Liver (tissue), 9 donors: ENCODE measurements around the gene TM4SF1. TPM values are rescaled to one million over a fixed set of nuclear protein-coding genes. Genes with fewer than 3 reads are reported as not detected.

Experiments
- DNase-seq: peaks from one replicate; pipeline ENCODE4 v3.0.0-alpha.2; 2017; ENCODE audit warnings: low spot score
- H3K27ac ChIP-seq, 2 donors: one replicate each; pipeline ENCODE4 v1.7.0; 2013; ENCODE audit warnings: inconsistent platforms in 2 of 2, low read length in 2 of 2, control low read depth in 1 of 2, low read depth in 1 of 2, mild to moderate bottlenecking in 1 of 2
- H3K27me3 ChIP-seq, 4 donors: one replicate each; pipeline versions ENCODE4 v1.6.1 to v1.7.0; 2013; ENCODE audit warnings: low read length in 3 of 4, inconsistent platforms in 1 of 4, mild to moderate bottlenecking in 1 of 4, moderate library complexity in 1 of 4; ENCODE audit not compliant: control insufficient read depth in 4 of 4, insufficient read depth in 4 of 4
- H3K36me3 ChIP-seq, 4 donors: one replicate each; pipeline versions ENCODE4 v1.6.1 to v1.7.0; 2013; ENCODE audit warnings: low read length in 3 of 4, mild to moderate bottlenecking in 3 of 4, low read depth in 1 of 4, moderate library complexity in 1 of 4; ENCODE audit not compliant: control insufficient read depth in 4 of 4, insufficient read depth in 3 of 4
- H3K4me1 ChIP-seq, 4 donors: one replicate each; pipeline versions ENCODE4 v1.6.1 to v1.7.0; 2013; ENCODE audit warnings: low read length in 3 of 4, mild to moderate bottlenecking in 3 of 4, moderate library complexity in 1 of 4; ENCODE audit not compliant: control insufficient read depth in 4 of 4, insufficient read depth in 4 of 4
- H3K4me3 ChIP-seq, 3 donors: one replicate each; pipeline versions ENCODE4 v1.6.1 to v1.7.0; 2013; ENCODE audit warnings: low read length in 3 of 3, control low read depth in 1 of 3, low read depth in 1 of 3, mild to moderate bottlenecking in 1 of 3
- H3K9ac ChIP-seq, 2 donors: one replicate each; pipeline ENCODE4 v1.7.0; 2013; ENCODE audit warnings: low read length in 2 of 2, mild to moderate bottlenecking in 2 of 2, moderate library complexity in 2 of 2, control low read depth in 1 of 2, low read depth in 1 of 2
- H3K9me3 ChIP-seq, 4 donors: one replicate each; pipeline versions ENCODE4 v1.6.1 to v1.7.0; 2013; ENCODE audit warnings: low read length in 3 of 4; ENCODE audit not compliant: control insufficient read depth in 4 of 4
- EGR1 ChIP-seq, 2 donors: IDR thresholded peaks; 2 replicates each; pipeline ENCODE4 v1.6.1; 2016 to 2018; ENCODE audit warnings: antibody characterized with exemption in 2 of 2, low read depth in 2 of 2
- FOXA1 ChIP-seq: IDR thresholded peaks from 2 replicates; pipeline ENCODE4 v1.6.1; 2016; ENCODE audit warnings: antibody characterized with exemption
- FOXA2 ChIP-seq: IDR thresholded peaks from 2 replicates; pipeline ENCODE4 v1.6.1; 2016; ENCODE audit warnings: antibody characterized with exemption
- GABPA ChIP-seq, 2 donors: IDR thresholded peaks in 1 of 2; conservative IDR thresholded peaks in 1 of 2; 2 replicates each; pipeline ENCODE4 v1.6.1; 2016; ENCODE audit warnings: antibody characterized with exemption in 2 of 2, mild to moderate bottlenecking in 1 of 2, moderate library complexity in 1 of 2
- HNF4A ChIP-seq, 2 donors: conservative IDR thresholded peaks; 2 replicates each; pipeline ENCODE4 v1.6.1; 2016; ENCODE audit warnings: antibody characterized with exemption in 2 of 2, mild to moderate bottlenecking in 2 of 2
- HNF4G ChIP-seq: IDR thresholded peaks from 2 replicates; pipeline ENCODE4 v1.6.1; 2016; ENCODE audit warnings: antibody characterized with exemption
- JUND ChIP-seq, 2 donors: IDR thresholded peaks; 2 replicates each; pipeline ENCODE4 v1.6.1; 2016; ENCODE audit warnings: antibody characterized with exemption in 2 of 2
- NR2F2 ChIP-seq: IDR thresholded peaks from 2 replicates; pipeline ENCODE4 v1.6.1; 2016; ENCODE audit warnings: antibody characterized with exemption
- RAD21 ChIP-seq, 2 donors: IDR thresholded peaks; 2 replicates each; pipeline ENCODE4 v1.6.1; 2016; ENCODE audit warnings: antibody characterized with exemption in 2 of 2, mild to moderate bottlenecking in 2 of 2
- RXRA ChIP-seq, 2 donors: IDR thresholded peaks; 2 replicates each; pipeline ENCODE4 v1.6.1; 2017 to 2018; ENCODE audit warnings: antibody characterized with exemption in 2 of 2, mild to moderate bottlenecking in 1 of 2
- SP1 ChIP-seq: IDR thresholded peaks from 2 replicates; pipeline ENCODE4 v1.6.1; 2018; ENCODE audit warnings: antibody characterized with exemption, mild to moderate bottlenecking
- TAF1 ChIP-seq: conservative IDR thresholded peaks from 2 replicates; pipeline ENCODE4 v1.6.1; 2016; ENCODE audit warnings: antibody characterized with exemption, mild to moderate bottlenecking
- YY1 ChIP-seq: IDR thresholded peaks from 2 replicates; pipeline ENCODE4 v1.6.1; 2016; ENCODE audit warnings: antibody characterized with exemption, mild to moderate bottlenecking
- WGBS: extraction: QIAGEN DNeasy Blood & Tissue Kit; methylation state at CpG from one replicate; pipeline ENCODE4 v1.1.7; 2013; 5-methylcytosine and 5-hydroxymethylcytosine counted together
- polyA plus RNA-seq, 2 donors: library from polyadenylated mRNA; stranded (reverse) in 1 of 2; unstranded in 1 of 2; fragments of 200-250 nt in 1 of 2; fragments of >200 nt in 1 of 2; fragmentation: Nextera tagmentation in 1 of 2; extraction: Ambion mirVana in 1 of 2; gene quantifications; one replicate each; pipeline versions ENCODE4 v1.2.1 to v1.2.3, GENCODE V29; 2013 to 2015
- total RNA-seq, 2 donors: library from RNA; depleted of rRNA; stranded (reverse); fragments of >200 nt; gene quantifications; one replicate each; pipeline ENCODE4 v1.2.3, GENCODE V29; 2014
- TF ChIP-seq, protein P1 (sequence below): fragments of 150-350 bp; IDR thresholded peaks from 2 replicates; pipeline ENCODE4 v1.5.1; 2017; ENCODE audit warnings: improper control_type of control experiment, low read depth, low read length; ENCODE audit not compliant: missing input control
- TF ChIP-seq, protein P2 (sequence below): IDR thresholded peaks from 2 replicates; pipeline ENCODE4 v1.6.1; 2016; ENCODE audit warnings: antibody characterized with exemption
- TF ChIP-seq, protein P3 (sequence below): IDR thresholded peaks from 2 replicates; pipeline ENCODE4 v1.6.1; 2016; ENCODE audit warnings: antibody characterized with exemption, mild to moderate bottlenecking
- TF ChIP-seq, protein P4 (sequence below): IDR thresholded peaks from 2 replicates; pipeline ENCODE4 v1.6.1; 2016; ENCODE audit warnings: antibody characterized with exemption
- TF ChIP-seq, protein P5 (sequence below): IDR thresholded peaks from 2 replicates; pipeline ENCODE4 v1.6.1; 2016; ENCODE audit warnings: antibody characterized with exemption
- donor health status: healthy.
- donor health status: healthy.
- donor health status: healthy.
- donor health status: healthy.
- donor health status: healthy.

Gene TM4SF1
- total and polyA plus RNA-seq, 4 donors, result 20.0 to 31.5 (median 25.1) TPM

DNA sequence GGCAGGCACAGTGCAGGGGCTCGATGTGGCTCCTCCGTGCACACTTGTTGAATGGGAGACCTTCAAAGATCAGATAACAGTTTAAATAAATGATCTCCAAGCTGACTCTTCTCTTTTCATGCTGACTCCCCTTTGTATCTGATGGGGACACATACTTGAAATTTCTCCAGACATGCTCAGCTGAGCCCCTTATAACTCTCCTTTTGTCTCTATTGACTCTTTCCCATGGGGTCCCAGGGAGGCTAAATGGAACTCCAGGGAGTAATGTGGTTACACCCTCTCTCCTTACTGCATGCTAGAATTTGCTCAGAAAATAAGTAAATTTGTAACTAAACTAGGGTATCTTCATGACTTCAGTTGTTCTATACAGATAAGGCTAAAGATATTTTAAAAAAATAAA is 48.9 kb upstream of the TM4SF1 start:
- no peak for DNase-seq
- H3K27ac ChIP-seq, result no peak overlapping the region
- H3K9ac ChIP-seq, result no peak overlapping the region
- no peaks in the 10 kb centered on the region for H3K27me3 ChIP-seq
- no peaks in the 10 kb centered on the region for H3K36me3 ChIP-seq
- no peaks in the 10 kb centered on the region for H3K4me1 ChIP-seq
- TF ChIP-seq, protein P1, sequence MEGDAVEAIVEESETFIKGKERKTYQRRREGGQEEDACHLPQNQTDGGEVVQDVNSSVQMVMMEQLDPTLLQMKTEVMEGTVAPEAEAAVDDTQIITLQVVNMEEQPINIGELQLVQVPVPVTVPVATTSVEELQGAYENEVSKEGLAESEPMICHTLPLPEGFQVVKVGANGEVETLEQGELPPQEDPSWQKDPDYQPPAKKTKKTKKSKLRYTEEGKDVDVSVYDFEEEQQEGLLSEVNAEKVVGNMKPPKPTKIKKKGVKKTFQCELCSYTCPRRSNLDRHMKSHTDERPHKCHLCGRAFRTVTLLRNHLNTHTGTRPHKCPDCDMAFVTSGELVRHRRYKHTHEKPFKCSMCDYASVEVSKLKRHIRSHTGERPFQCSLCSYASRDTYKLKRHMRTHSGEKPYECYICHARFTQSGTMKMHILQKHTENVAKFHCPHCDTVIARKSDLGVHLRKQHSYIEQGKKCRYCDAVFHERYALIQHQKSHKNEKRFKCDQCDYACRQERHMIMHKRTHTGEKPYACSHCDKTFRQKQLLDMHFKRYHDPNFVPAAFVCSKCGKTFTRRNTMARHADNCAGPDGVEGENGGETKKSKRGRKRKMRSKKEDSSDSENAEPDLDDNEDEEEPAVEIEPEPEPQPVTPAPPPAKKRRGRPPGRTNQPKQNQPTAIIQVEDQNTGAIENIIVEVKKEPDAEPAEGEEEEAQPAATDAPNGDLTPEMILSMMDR, result no peak
- TF ChIP-seq HNF4G, result no peak
- TF ChIP-seq HNF4A (conservative IDR thresholded peaks at IDR 0.05), result no peak
- TF ChIP-seq, protein P2, sequence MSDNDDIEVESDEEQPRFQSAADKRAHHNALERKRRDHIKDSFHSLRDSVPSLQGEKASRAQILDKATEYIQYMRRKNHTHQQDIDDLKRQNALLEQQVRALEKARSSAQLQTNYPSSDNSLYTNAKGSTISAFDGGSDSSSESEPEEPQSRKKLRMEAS, result no peak
- no peak for TF ChIP-seq FOXA2
- no peak for TF ChIP-seq NR2F2
- no peaks in the 10 kb centered on the region for H3K9me3 ChIP-seq
- 78% methylated on average over 2 of the region's 2 CpGs for WGBS
- H3K4me3 ChIP-seq, result no peak overlapping the region

DNA sequence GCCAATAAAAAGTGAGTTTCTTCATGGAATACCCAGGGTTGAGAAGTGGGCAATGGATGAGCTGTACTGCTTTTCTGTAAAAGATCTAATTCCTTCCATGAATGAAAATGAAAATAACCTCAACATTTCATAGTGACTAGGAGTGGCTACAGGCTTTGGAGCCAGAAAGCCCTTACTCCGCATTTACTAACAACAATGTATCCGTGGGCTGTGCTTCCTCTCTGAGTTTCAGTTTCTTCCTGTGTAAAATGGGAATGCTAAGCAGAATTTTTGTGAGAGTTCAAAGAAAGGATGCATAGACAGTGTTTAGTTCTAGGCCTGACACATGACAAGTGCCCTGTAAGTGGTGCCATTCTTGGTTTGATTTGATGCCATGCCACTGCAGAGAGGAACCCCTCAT is 47.5 kb upstream of the TM4SF1 start:
- 82% methylated on average over 2 of the region's 2 CpGs for WGBS
- Histone ChIP-seq H3K9me3 (no peaks in the 10 kb centered on the region), H3K9ac (no peak overlapping the region), H3K4me1 (no peaks in the 10 kb centered on the region), H3K27ac (no peak overlapping the region), H3K4me3 (no peak overlapping the region), H3K36me3 (no peaks in the 10 kb centered on the region), H3K27me3 (no peaks in the 10 kb centered on the region)
- TF ChIP-seq, protein P1, result no peak
- TF ChIP-seq GABPA (IDR thresholded peaks at IDR 0.05 in 1 of 2, conservative IDR thresholded peaks at IDR 0.05 in 1 of 2), result no peak
- TF ChIP-seq, protein P2, result no peak
- TF ChIP-seq JUND (IDR thresholded peaks at IDR 0.05), result no peak
- TF ChIP-seq TAF1, result no peak
- TF ChIP-seq, protein P3, sequence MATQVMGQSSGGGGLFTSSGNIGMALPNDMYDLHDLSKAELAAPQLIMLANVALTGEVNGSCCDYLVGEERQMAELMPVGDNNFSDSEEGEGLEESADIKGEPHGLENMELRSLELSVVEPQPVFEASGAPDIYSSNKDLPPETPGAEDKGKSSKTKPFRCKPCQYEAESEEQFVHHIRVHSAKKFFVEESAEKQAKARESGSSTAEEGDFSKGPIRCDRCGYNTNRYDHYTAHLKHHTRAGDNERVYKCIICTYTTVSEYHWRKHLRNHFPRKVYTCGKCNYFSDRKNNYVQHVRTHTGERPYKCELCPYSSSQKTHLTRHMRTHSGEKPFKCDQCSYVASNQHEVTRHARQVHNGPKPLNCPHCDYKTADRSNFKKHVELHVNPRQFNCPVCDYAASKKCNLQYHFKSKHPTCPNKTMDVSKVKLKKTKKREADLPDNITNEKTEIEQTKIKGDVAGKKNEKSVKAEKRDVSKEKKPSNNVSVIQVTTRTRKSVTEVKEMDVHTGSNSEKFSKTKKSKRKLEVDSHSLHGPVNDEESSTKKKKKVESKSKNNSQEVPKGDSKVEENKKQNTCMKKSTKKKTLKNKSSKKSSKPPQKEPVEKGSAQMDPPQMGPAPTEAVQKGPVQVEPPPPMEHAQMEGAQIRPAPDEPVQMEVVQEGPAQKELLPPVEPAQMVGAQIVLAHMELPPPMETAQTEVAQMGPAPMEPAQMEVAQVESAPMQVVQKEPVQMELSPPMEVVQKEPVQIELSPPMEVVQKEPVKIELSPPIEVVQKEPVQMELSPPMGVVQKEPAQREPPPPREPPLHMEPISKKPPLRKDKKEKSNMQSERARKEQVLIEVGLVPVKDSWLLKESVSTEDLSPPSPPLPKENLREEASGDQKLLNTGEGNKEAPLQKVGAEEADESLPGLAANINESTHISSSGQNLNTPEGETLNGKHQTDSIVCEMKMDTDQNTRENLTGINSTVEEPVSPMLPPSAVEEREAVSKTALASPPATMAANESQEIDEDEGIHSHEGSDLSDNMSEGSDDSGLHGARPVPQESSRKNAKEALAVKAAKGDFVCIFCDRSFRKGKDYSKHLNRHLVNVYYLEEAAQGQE, result no peak
- TF ChIP-seq, protein P4, sequence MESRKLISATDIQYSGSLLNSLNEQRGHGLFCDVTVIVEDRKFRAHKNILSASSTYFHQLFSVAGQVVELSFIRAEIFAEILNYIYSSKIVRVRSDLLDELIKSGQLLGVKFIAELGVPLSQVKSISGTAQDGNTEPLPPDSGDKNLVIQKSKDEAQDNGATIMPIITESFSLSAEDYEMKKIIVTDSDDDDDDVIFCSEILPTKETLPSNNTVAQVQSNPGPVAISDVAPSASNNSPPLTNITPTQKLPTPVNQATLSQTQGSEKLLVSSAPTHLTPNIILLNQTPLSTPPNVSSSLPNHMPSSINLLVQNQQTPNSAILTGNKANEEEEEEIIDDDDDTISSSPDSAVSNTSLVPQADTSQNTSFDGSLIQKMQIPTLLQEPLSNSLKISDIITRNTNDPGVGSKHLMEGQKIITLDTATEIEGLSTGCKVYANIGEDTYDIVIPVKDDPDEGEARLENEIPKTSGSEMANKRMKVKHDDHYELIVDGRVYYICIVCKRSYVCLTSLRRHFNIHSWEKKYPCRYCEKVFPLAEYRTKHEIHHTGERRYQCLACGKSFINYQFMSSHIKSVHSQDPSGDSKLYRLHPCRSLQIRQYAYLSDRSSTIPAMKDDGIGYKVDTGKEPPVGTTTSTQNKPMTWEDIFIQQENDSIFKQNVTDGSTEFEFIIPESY, result no peak
- no peak for TF ChIP-seq HNF4A (conservative IDR thresholded peaks at IDR 0.05)
- no peak for TF ChIP-seq YY1
- TF ChIP-seq SP1, result no peak
- TF ChIP-seq FOXA1, result no peak
- TF ChIP-seq RXRA (IDR thresholded peaks at IDR 0.05), result no peak
- no peak for TF ChIP-seq FOXA2
- TF ChIP-seq, protein P5, sequence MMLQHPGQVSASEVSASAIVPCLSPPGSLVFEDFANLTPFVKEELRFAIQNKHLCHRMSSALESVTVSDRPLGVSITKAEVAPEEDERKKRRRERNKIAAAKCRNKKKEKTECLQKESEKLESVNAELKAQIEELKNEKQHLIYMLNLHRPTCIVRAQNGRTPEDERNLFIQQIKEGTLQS, result no peak
- TF ChIP-seq EGR1 (IDR thresholded peaks at IDR 0.05; ENCODE audit: low read depth in 2 of 2), result no peak
- TF ChIP-seq RAD21 (IDR thresholded peaks at IDR 0.05), result no peak
- no peak for TF ChIP-seq HNF4G
- no peak for TF ChIP-seq NR2F2
- DNase-seq, result no peak
